Measurements from ENCODE around the gene PHLPP1. TPM values are rescaled to one million over a fixed set of nuclear protein-coding genes. Genes with fewer than 3 reads are reported as not detected.

The PHLPP1 gene
- total RNA-seq, 1 donor from 2014 or later = 4.8 TPM

GRCh38 chr18:63003899-63004298, 288.6 kb downstream of the PHLPP1 start:
- intact Hi-C loops (cut with DNase I) = no loop called here

GRCh38 chr18:63004466-63005089, 289.2 kb downstream of the PHLPP1 start:
- intact Hi-C loops (cut with DNase I) = no loop called here

More at GRCh38 chr18:63003899-63004298, 288.6 kb downstream of the PHLPP1 start:
- DNase-seq (ENCODE audit: low spot score) = no peak

GRCh38 chr18:63005306-63005705, 290.0 kb downstream of the PHLPP1 start:
- intact Hi-C loops (cut with DNase I) = no loop called here

More at GRCh38 chr18:63004466-63005089, 289.2 kb downstream of the PHLPP1 start:
- DNase-seq (ENCODE audit: low spot score) = peak; percentile 65

GRCh38 chr18:63007231-63007630, 291.9 kb downstream of the PHLPP1 start:
- intact Hi-C loops (cut with DNase I) = no loop called here
- no peak for DNase-seq (ENCODE audit: low spot score)

More at GRCh38 chr18:63005306-63005705, 290.0 kb downstream of the PHLPP1 start:
- peak; percentile 63 for DNase-seq (ENCODE audit: low spot score)

GRCh38 chr18:63016270-63016669, 300.9 kb downstream of the PHLPP1 start:
- intact Hi-C loops (cut with DNase I) = loop anchor here (1.0 to 2.0 kb wide), 2 partner anchors 306 to 421 kb away; no protein-coding TSS in a partner anchor
- no peak for DNase-seq (ENCODE audit: low spot score)

GRCh38 chr18:63017076-63017475, 301.7 kb downstream of the PHLPP1 start:
- no peak for DNase-seq (ENCODE audit: low spot score)
- intact Hi-C loops (cut with DNase I) = loop anchor here (2.0 kb wide), 1 partner anchor 420 kb away; no protein-coding TSS in a partner anchor

GRCh38 chr18:63017977-63018376, 302.6 kb downstream of the PHLPP1 start:
- no peak for DNase-seq (ENCODE audit: low spot score)
- intact Hi-C loops (cut with DNase I) = loop anchor here (2.0 kb wide), 1 partner anchor 419 kb away; no protein-coding TSS in a partner anchor

- intact Hi-C loops (cut with DNase I) = no loop called here
- DNase-seq (ENCODE audit: low spot score) = no peak
Observed at GRCh38 chr18:63022429-63023022, 307.2 kb downstream of the PHLPP1 start.

- DNase-seq (ENCODE audit: low spot score) = no peak
- intact Hi-C loops (cut with DNase I) = loop anchor here (5.0 kb wide), 1 partner anchor 107 kb away; no protein-coding TSS in a partner anchor
Observed at GRCh38 chr18:63025251-63026090, 310.1 kb downstream of the PHLPP1 start.

GRCh38 chr18:63028380-63028779, 313.0 kb downstream of the PHLPP1 start:
- intact Hi-C loops (cut with DNase I) = loop anchor here (5.0 kb wide), 1 partner anchor 104 kb away; no protein-coding TSS in a partner anchor

More at GRCh38 chr18:63028380-63028779, 313.0 kb downstream of the PHLPP1 start:
- no peak for DNase-seq (ENCODE audit: low spot score)

Other genes with a start within 250 kb of the PHLPP1 start
- gene ZCCHC2, start 192.5 kb upstream of the PHLPP1 start, total RNA-seq = 19.1 TPM